ENCODE results near the gene DND1. TPM values are rescaled to one million over a fixed set of nuclear protein-coding genes. Genes with fewer than 3 reads are reported as not detected.
"Not testable (repeated sequence)": the region's sequence is repeated elsewhere in the genome, so short reads cannot be mapped to it uniquely, and the experiment has no call there.

The DND1 gene
- total and polyA plus RNA-seq, 3 donors from 2014 or later = 21.8 to 47.2 (median 31.8) TPM

DNA sequence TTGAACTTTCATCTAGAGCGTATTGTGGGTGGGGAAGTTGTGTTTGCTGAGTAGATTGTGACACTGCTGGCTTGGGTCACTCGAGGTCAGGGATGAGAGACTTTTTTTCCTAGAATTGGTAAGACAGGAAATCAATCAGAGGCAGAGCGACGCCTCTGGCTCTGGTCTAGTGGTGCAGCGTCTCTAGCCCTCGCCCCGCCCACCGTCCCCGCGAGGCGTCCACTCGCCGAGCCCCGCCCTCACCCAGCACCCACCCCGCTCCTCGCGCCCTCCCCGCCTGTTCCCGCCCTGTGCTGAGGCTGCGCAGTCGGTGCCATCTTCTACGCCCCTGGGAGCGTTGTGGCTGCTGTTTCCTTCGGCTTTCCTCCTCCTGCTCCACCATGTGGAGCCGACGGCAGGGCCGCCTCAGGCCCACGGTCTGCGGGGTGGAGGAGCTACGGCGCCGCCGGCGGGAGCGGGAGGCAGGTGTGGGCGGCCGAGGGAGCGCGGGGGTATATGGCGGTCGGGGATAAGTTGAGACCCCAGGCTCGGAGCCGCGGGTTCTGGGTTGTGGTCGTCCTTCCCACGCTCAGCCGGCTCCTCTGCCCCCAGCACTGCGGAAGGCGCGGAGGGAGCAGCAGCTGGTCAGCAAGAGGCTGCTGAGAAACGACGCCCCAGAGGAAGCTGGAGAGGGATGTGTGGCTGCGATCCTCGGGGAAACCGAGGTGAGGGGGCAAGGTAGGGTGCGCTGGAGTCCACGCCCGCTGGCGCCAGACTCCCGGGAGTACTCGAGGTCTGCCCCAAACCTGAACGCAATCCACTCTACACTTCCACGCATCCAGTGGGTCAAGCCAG lies 34.0 kb downstream of the DND1 start, which contains the start of gene TMCO6:
TMCO6 (plus strand) TSS at position 304 of the 834 bp plus-strand sequence; CDS start at position 381, 77 bp downstream.
- peak; percentile 99 for DNase-seq
- TF ChIP-seq, protein P1, sequence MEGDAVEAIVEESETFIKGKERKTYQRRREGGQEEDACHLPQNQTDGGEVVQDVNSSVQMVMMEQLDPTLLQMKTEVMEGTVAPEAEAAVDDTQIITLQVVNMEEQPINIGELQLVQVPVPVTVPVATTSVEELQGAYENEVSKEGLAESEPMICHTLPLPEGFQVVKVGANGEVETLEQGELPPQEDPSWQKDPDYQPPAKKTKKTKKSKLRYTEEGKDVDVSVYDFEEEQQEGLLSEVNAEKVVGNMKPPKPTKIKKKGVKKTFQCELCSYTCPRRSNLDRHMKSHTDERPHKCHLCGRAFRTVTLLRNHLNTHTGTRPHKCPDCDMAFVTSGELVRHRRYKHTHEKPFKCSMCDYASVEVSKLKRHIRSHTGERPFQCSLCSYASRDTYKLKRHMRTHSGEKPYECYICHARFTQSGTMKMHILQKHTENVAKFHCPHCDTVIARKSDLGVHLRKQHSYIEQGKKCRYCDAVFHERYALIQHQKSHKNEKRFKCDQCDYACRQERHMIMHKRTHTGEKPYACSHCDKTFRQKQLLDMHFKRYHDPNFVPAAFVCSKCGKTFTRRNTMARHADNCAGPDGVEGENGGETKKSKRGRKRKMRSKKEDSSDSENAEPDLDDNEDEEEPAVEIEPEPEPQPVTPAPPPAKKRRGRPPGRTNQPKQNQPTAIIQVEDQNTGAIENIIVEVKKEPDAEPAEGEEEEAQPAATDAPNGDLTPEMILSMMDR (IDR thresholded peaks at IDR 0.05) = peak; percentile 44 to 63 (median 60)
- TF ChIP-seq POLR2A (IDR thresholded peaks at IDR 0.05) = no peak
- intact Hi-C loops (cut with DNase I; ENCODE audit: low total_unique reads) = loop anchor here (10.0 kb wide), 1 partner anchor 95 kb away; the partner anchor contains the start of gene EIF4EBP3
- no peaks in the 10 kb centered on the region for H3K36me3 ChIP-seq (ENCODE audit: low read depth, missing control alignments)
- no peaks in the 10 kb centered on the region for H3K27me3 ChIP-seq
- H3K27ac ChIP-seq = peak within 1 kb of the TSS; percentile 79 to 87
- no peaks in the 10 kb centered on the region for H3K9me3 ChIP-seq
- peaks cover 8% of the 10 kb centered on the region for H3K4me1 ChIP-seq
- peak within 1 kb of the TSS; percentile 65 to 86 for H3K4me3 ChIP-seq
- 0 to 2% methylated on average over 16 to 62 of the region's 63 CpGs for whole genome bisulfite sequencing, 2 donors

DNA sequence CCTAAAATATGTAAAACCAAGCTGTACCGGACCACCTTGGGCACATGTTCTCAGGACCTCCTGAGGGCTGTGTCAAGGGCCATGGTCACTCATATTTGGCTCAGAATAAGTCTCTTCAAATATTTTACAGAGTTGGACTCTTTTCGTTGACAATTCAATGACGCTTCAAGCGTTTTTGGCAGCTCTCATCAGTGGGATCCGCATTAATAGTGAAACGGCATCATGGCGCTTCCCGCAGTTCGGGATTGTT lies 34.6 kb downstream of the DND1 start:
- 17 to 37% methylated on average over 9 of the region's 9 CpGs for WGBS, 2 donors
- Histone ChIP-seq H3K4me3 (peak overlapping the region; percentile 65 to 86), H3K27ac (peak overlapping the region; percentile 79 to 87)
- H3K36me3 ChIP-seq (ENCODE audit: low read depth, missing control alignments); H3K27me3 ChIP-seq; DNase-seq; H3K9me3 ChIP-seq; H3K4me1 ChIP-seq: not testable (repeated sequence)
- intact Hi-C loops (cut with DNase I; ENCODE audit: low total_unique reads) = loop anchor here (10.0 kb wide), 1 partner anchor 94 kb away; the partner anchor contains the start of gene EIF4EBP3

DNA sequence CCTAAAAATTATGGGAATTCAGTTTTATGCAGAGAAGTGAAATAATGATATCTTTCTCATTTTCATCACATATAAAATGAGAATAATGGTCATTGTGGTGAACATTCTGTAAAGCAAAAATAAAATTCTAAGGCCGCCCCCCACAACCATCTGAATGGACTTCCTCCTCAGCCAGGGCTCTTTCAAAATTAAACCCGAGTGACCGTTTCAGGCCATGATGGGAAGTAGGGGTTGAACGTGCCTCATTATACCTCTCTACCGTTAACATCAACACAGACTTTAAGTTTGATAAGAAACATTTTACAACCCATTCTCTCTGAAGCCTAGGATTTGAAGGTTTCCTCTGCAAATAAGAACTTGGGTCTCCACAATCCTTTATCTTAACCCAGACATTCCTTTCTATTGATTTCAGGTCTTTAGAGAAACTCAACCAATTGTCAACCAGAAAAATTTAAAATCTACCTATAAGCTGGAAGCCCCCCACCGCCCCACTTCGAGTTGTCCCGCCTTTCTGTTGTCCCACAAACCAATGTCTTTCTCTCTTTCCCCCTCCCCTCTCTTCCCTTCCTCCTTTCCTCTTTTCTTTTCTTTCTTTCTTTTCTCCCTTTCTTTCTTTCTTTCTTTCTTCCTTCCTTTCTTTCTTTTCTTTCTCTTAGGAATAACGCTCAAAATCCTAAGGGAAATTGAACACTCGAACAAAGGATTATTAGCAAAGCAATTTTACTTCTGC lies 35.8 kb downstream of the DND1 start:
- 65 to 76% methylated on average over 10 of the region's 10 CpGs for WGBS, 2 donors
- intact Hi-C loops (cut with DNase I; ENCODE audit: low total_unique reads) = loop anchor here (10.0 kb wide), 1 partner anchor 93 kb away; the partner anchor contains the start of gene EIF4EBP3

DNA sequence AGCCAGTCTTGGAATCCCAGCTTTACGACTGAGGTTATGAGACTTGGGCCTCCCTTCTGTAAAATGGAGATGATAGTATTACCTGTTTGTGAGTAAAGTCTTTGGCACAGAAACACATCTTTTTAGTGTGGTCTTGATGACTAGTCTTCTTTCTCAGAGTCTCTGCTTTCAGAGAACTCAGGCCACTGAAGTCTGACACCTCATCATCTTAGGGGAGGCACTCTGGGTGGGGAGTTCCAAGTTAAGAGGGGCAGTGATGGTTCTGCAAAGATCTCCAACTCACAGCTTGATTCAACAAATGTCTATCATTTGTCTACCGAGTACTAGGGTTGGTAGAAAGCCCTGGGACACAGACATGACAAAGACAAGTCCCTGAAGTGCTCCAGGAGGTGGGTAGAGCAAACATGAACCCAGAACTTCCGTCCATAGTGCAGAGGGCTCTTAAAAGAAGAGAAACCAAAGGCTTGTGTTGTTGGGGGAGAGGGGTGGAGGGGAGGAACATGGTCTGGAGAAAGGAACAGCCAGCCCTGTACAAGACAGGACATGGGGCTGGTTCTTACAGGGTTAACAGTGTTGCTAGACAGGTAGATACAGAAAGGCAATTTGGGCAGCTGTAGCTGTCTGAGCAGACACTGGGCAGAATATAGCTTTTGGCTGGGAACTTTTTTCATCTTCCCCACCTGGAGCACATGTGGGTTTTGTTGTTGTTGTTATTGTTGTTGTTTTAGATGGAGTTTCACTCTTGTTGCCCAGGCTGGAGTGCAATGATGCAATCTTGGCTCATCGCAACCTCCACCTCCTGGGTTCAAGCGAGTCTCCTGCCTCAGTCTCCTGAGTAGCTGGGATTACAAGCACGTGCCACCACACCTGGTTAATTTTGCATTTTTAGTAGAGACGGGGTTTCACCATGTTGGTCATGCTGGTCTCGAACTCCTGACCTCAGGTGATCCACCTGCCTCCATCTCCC lies 37.8 kb downstream of the DND1 start:
- H3K36me3 ChIP-seq (ENCODE audit: low read depth, missing control alignments) = no peaks in the 10 kb centered on the region
- 91 to 93% methylated on average over 8 of the region's 8 CpGs for WGBS, 2 donors
- H3K27ac ChIP-seq = no peak overlapping the region
- H3K9me3 ChIP-seq = no peaks in the 10 kb centered on the region
- no peak for DNase-seq
- no peak overlapping the region for H3K4me3 ChIP-seq
- intact Hi-C loops (cut with DNase I; ENCODE audit: low total_unique reads) = loop anchor here (10.0 kb wide), 1 partner anchor 91 kb away; the partner anchor contains the start of gene EIF4EBP3
- TF ChIP-seq, protein P1 (IDR thresholded peaks at IDR 0.05) = no peak
- TF ChIP-seq POLR2A (IDR thresholded peaks at IDR 0.05) = no peak
- H3K4me1 ChIP-seq = peaks cover 12% of the 10 kb centered on the region
- H3K27me3 ChIP-seq = no peaks in the 10 kb centered on the region

More for the DNA sequence above, 35.8 kb downstream of the DND1 start:
- no peak for TF ChIP-seq POLR2A (IDR thresholded peaks at IDR 0.05)
- TF ChIP-seq, protein P1 (IDR thresholded peaks at IDR 0.05) = no peak
- H3K4me3 ChIP-seq = no peak overlapping the region
- DNase-seq = no peak
- H3K9me3 ChIP-seq = no peaks in the 10 kb centered on the region
- H3K4me1 ChIP-seq = peaks cover 13% of the 10 kb centered on the region
- H3K36me3 ChIP-seq (ENCODE audit: low read depth, missing control alignments) = no peaks in the 10 kb centered on the region
- H3K27ac ChIP-seq = no peak overlapping the region
- H3K27me3 ChIP-seq = no peaks in the 10 kb centered on the region
